ENCODE results near the gene MAP3K2.

GRCh38 chr2:127379712-127380355 is 7.9 kb downstream of the MAP3K2 start:
- TF ChIP-seq CTCF (IDR thresholded peaks at IDR 0.05) (no peak), POLR2A (IDR thresholded peaks at IDR 0.05) (no peak), POLR2AphosphoS5 (IDR thresholded peaks at IDR 0.05; ENCODE audit: insufficient read depth in 1 of 2, low read depth in 1 of 2) (no peak)
